Hematopoietic multipotent progenitor cell treated with erythropoietin and hydrocortisone succinate and interleukin-3 and kit ligand, for 17 days (in vitro differentiated cells): ENCODE results near the gene USH1G.

Experiments used
- DNase-seq: peaks from one replicate; pipeline ENCODE4 v3.0.0-alpha.2; 2015; ENCODE audit warnings: low spot score

The USH1G gene

GRCh38 chr17:74903671-74904070, 19.4 kb downstream of the USH1G start:
- no peak for DNase-seq

- no peak for DNase-seq
Measured at GRCh38 chr17:74903034-74903433, 20.0 kb downstream of the USH1G start.

- no peak for DNase-seq
Measured at GRCh38 chr17:74901353-74902135, 21.5 kb downstream of the USH1G start.

GRCh38 chr17:74900208-74900607, 22.8 kb downstream of the USH1G start:
- DNase-seq, result no peak

DNA sequence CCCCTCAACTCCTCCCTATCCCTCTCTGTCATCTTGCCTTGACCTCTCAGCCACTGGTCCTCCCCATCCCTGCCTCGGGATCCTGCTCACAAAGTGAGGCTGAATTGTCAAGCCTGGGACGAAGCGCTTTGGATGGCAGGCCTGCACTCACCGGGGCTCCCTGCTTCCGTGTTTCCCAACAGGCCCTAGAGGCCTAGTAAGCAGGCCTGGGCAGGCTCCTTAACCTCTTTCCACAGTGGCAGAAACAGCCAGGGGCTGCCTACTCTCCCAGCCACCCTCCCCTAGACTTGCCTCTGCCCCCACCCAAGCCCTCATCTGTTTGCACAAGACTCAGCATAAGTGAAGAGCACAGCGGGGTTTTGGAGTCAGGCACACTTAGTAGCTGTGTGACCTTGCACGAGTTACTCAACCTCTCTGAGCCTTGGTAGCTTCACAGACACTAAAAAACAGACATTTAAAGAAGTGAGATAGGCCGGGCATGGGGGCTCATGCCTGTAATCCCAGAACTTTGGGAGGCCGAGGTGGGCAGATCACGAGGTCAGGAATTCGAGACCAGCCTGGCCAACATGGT, 24.6 kb downstream of the USH1G start:
- no peak for DNase-seq

DNA sequence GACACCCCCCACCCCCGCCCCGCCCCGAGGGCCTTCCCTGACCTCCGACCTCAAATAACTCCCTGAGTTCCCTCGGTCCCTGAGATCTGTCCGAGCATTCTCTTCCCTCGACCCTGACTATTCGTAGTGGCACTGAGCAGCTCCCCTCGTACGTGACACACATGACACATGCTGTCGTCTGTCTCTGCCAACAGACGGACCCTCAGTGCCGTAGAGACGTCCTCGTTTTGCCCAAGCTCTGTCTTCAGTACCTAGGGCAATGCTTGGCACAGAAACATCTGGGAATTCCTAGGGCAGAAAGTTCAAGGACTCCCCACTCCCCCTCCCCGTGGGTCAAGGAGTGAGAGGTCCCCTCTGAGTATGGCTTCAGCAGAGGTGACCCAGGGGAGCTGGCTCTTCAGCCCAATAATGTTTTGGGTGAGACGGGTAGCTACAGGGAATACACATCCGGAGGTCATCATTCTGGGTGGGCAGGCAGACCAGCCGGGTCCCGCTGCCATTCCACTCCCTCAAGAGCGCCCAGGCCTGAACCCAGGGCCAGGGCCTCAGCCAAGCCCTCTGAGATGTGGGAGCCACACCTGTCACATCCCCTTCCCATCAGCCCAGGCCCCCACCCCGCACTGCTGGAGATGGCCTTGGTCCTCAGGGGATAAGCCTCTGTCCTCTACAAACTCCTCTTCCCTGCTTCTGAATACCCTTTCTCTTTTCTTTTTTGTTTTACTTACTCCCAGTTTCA, 29.0 kb downstream of the USH1G start:
- DNase-seq, result no peak

- DNase-seq, result no peak
Measured at GRCh38 chr17:74892974-74893911, 29.8 kb downstream of the USH1G start, which contains the start of gene FADS6. Gene FADS6, minus strand, starts transcription at chr17:74893633. Its CDS starts 38 bp downstream, at chr17:74893595.

- no peak for DNase-seq
Measured at GRCh38 chr17:74892013-74892841, 30.8 kb downstream of the USH1G start.

GRCh38 chr17:74890554-74890953, 32.5 kb downstream of the USH1G start:
- no peak for DNase-seq

DNA sequence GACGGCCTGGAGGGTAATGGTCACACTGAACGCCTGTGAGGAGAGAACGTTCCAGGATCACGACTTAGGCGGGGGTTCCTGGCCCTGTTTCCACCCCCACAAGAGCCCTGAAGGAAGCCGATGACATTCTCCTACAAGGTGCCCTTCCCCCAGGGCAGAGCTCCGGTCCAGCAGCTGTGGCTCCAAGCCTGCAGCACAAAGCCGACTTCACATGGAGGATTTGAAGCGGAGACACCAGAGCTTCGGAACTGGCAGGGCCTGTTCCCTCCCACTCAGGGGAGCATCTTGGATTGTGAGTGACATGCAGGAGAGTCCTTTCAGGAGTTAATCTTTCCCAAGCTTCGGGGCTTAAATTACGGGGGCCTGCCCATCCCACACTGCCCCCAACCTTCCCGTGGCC, 34.6 kb downstream of the USH1G start:
- no peak for DNase-seq

DNA sequence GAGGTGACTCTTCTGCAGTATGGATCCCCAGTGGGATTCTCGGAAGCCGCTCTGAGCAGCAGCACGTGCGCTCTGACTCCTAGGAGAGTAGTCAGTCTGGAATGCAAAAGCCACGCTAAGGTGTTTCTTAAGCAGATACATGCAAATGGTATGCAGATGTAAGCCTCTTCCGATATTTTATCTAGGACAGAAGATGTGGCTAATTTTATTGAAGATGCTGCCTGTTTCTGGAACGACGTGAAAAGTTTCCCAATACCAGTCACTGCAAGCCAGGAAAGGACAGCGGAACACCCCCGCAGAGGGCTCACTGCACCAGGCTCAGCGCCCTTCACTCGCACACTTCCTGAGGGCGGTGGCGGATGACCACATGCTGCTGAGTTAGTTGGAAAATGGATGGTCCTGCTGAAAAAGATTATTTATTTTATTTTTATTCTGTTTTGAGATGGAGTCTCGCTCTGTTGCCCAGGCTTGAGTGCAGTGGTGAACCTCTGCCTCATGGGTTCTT, 39.8 kb downstream of the USH1G start:
- no peak for DNase-seq

DNA sequence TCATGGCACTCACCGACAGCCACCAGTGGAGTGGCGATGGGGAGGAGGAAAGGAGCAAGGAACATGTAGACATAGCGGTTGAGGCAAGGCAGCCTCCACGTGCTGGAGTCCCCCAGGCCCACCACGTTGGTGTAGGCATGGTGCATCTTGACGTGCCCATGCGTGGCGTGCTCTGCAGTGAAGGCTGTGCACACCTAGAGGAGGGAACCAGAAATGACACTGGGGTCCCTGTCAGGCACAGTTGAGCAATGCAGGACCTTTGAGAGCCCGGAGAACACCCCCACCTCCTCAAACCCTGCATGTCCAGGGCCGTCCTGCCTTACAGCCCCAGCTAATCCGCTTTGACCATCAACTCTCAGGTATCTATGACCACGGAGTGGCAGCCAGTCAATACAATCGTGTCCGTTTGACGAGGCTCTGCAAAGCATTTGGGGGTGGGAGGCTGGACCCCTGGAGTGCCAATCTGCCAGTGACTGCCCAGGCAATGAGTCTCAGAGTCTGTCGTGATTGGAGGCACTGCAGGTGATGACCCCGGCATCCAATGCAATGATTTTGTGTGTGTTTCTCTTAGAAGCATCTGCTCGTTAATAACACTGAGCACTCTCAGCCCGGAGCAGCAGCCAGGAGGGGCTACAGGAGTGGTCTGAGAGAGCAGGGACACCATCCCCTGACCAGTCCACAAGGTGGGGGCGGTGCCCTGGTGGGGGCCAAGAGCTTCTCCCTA, 40.4 kb downstream of the USH1G start:
- DNase-seq, result no peak

- no peak for DNase-seq
Measured at GRCh38 chr17:74881073-74881472, 42.0 kb downstream of the USH1G start.

GRCh38 chr17:74879308-74879707, 43.7 kb downstream of the USH1G start:
- DNase-seq, result no peak

- DNase-seq, result no peak
Measured at GRCh38 chr17:74878658-74879057, 44.4 kb downstream of the USH1G start.

GRCh38 chr17:74877592-74878548, 45.2 kb downstream of the USH1G start:
- DNase-seq, result no peak

DNA sequence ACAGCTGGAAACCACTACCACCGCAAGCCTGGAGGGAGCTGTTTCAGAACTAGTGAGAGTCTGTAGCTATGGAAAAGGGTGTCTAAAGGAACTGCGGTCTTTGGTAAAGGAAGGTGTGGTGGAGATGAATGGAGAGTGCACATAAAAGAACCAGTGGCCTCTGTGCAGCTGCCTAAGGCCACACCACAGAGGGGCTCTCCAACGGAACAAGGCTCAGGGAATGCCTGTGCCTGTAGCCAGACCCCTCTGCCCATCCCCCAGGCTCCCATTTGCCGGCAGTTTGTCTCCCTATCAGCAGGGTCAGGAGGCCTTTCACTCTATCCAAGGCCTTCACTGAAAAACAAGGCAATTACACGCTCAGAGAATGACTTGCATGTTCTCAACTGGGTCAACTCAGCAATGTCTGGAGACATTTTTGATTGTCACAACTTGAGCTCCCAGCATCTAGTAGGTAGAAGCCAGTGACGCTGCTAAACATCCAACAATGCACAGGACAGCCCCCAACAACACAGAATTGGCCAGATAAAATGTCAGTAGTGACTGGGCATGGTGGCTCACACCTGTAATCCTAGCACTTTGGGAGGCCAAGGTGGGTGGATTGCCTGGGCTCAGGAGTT, 47.0 kb downstream of the USH1G start:
- DNase-seq, result no peak

DNA sequence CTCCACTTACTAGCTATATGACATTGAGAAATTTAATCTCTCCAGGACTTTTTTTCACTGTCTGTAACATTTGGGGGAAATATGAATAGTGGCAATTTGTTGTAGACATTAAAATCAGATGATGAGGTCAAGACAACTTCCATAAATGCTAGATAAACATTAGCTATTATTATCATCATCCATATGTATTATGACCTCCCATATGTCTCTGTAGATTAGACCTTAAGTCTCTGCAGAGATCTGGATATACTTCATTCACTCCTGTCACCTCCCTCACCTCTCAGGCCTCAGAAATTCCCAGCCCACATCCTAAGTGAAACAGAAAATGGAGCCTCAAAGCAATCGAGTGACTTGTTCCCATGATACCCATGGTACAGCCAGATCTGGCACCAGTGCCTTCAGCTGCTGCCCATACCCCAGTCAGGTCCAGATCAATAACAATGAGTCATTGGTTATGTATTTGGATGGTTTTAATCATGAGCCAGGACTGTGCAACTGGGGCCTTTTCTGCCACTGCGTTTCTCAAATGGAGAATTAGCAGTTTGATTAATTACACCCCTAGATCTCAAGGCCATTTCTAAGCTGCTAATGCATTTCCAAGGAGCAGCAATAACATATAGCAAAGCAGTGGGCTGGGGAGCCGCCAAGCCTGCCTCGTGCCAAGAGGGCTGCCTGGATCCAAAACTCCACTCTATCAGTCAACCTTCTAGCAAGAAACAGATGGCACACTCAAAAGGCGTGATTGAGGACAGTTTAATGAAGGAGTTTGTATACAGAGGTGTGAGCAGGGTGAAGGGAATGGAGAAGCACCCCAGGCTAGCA, 47.7 kb downstream of the USH1G start:
- DNase-seq, result no peak
